DND-41 (cell line): ENCODE results near the gene OR8G1.

Experiments
- ATAC-seq: fragments of 200-7000 bp; cut with Tn5 transposase; 3 replicates; pipeline ENCODE4 v1.9.1; 2021; ENCODE audit warnings: low read depth; ENCODE audit not compliant: insufficient read depth
- DNase-seq: peaks from one replicate; pipeline ENCODE4 v3.0.0-alpha.2; 2020
- H2AFZ ChIP-seq: 2 replicates; pipeline ENCODE4 v1.6.0; 2012; ENCODE audit warnings: low read depth, low read length
- H3K27ac ChIP-seq: 2 replicates; pipeline ENCODE4 v1.5.1; 2012; ENCODE audit warnings: low read length, inconsistent platforms
- H3K27me3 ChIP-seq: fragments of 200-600 bp; sonication (generic); 2 replicates; pipeline ENCODE4 v1.6.0; 2012; ENCODE audit warnings: low read length, mild to moderate bottlenecking, inconsistent platforms; ENCODE audit not compliant: insufficient read depth, poor library complexity
- H3K36me3 ChIP-seq: 2 replicates; pipeline ENCODE4 v1.5.1; 2012; ENCODE audit warnings: low read length, inconsistent platforms; ENCODE audit not compliant: insufficient read depth
- H3K4me1 ChIP-seq: 2 replicates; pipeline ENCODE4 v1.5.1; 2012; ENCODE audit warnings: mild to moderate bottlenecking, low read length; ENCODE audit not compliant: insufficient read depth
- H3K4me2 ChIP-seq: 2 replicates; pipeline ENCODE4 v1.6.0; 2012; ENCODE audit warnings: mild to moderate bottlenecking, moderate library complexity, low read length, inconsistent platforms; ENCODE audit not compliant: insufficient read depth
- H3K4me3 ChIP-seq, 2 experiments: fragments of 200-600 bp in 1 of 2; shearing (Covaris generic) in 1 of 2; 2 replicates each; pipeline ENCODE4 v1.5.1; 2012 to 2016; ENCODE audit warnings: inconsistent platforms in 2 of 2, low read length in 2 of 2, mild to moderate bottlenecking in 2 of 2, low read depth in 1 of 2, moderate library complexity in 1 of 2
- H3K79me2 ChIP-seq: 2 replicates; pipeline ENCODE4 v1.6.0; 2012; ENCODE audit warnings: low read length, inconsistent platforms; ENCODE audit not compliant: insufficient read depth
- H3K9ac ChIP-seq: 2 replicates; pipeline ENCODE4 v1.6.0; 2012; ENCODE audit warnings: low read depth, mild to moderate bottlenecking, inconsistent platforms, low read length, moderate library complexity
- H3K9me3 ChIP-seq: 2 replicates; pipeline ENCODE4 v1.5.1; 2012; ENCODE audit warnings: low read length, moderate library complexity, mild to moderate bottlenecking, inconsistent platforms; ENCODE audit not compliant: insufficient read depth, severe bottlenecking
- H4K20me1 ChIP-seq: 2 replicates; pipeline ENCODE4 v1.6.0; 2012; ENCODE audit warnings: low read length; ENCODE audit not compliant: insufficient read depth
- EZH2 ChIP-seq: IDR thresholded peaks from 3 replicates; pipeline ENCODE4 v1.6.1; 2012; ENCODE audit warnings: borderline replicate concordance, low read depth, mild to moderate bottlenecking, moderate library complexity, low read length, inconsistent platforms; ENCODE audit not compliant: severe bottlenecking
- TF ChIP-seq, protein P1 (sequence below): IDR thresholded peaks from 2 replicates; pipeline ENCODE4 v1.5.1; 2012; ENCODE audit warnings: borderline replicate concordance, low read length, moderate library complexity, mild to moderate bottlenecking; ENCODE audit not compliant: poor library complexity, severe bottlenecking; ENCODE audit errors: extremely low read depth

The OR8G1 gene

DNA sequence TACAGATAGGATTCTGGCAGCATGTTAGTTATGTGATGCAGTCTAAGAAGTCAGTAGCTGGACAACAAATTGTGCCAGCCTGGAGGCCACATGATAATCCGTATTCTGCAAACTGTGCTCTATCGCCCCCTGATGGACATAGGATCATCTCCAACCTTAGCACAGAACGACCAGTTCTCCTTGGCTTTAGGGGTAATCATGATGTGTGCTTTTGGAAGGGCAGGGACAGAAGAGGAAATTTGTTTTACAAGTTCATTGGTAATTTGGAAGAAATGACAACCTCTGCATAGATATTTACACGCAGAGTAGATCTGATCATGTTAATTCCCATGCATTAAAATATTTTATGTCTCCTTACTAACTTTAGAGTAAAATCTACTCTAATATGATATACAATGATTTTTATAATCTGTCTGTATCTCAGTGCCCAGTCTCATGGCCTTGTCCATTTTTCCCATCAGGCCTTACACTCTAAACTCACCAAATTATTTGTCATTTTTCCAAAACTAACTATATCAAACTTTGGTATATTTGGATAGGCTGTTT lies 45.6 kb upstream of the OR8G1 start:
- no peaks in the 10 kb centered on the region for H3K36me3 ChIP-seq
- no peaks in the 10 kb centered on the region for H3K79me2 ChIP-seq
- no peak overlapping the region for H3K27ac ChIP-seq
- H3K27me3 ChIP-seq = peaks cover 10% of the 10 kb centered on the region
- peak; percentile 92 for ATAC-seq
- H3K9ac ChIP-seq = no peak overlapping the region
- H3K9me3 ChIP-seq = no peaks in the 10 kb centered on the region
- no peak overlapping the region for H3K4me2 ChIP-seq
- H3K4me3 ChIP-seq = no peak overlapping the region
- H4K20me1 ChIP-seq = no peaks in the 10 kb centered on the region
- DNase-seq = peak; percentile 54
- no peak overlapping the region for H2AFZ ChIP-seq
- no peaks in the 10 kb centered on the region for H3K4me1 ChIP-seq
- TF ChIP-seq, protein P1, sequence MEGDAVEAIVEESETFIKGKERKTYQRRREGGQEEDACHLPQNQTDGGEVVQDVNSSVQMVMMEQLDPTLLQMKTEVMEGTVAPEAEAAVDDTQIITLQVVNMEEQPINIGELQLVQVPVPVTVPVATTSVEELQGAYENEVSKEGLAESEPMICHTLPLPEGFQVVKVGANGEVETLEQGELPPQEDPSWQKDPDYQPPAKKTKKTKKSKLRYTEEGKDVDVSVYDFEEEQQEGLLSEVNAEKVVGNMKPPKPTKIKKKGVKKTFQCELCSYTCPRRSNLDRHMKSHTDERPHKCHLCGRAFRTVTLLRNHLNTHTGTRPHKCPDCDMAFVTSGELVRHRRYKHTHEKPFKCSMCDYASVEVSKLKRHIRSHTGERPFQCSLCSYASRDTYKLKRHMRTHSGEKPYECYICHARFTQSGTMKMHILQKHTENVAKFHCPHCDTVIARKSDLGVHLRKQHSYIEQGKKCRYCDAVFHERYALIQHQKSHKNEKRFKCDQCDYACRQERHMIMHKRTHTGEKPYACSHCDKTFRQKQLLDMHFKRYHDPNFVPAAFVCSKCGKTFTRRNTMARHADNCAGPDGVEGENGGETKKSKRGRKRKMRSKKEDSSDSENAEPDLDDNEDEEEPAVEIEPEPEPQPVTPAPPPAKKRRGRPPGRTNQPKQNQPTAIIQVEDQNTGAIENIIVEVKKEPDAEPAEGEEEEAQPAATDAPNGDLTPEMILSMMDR = peak; percentile 91
- TF ChIP-seq EZH2 = no peak

DNA sequence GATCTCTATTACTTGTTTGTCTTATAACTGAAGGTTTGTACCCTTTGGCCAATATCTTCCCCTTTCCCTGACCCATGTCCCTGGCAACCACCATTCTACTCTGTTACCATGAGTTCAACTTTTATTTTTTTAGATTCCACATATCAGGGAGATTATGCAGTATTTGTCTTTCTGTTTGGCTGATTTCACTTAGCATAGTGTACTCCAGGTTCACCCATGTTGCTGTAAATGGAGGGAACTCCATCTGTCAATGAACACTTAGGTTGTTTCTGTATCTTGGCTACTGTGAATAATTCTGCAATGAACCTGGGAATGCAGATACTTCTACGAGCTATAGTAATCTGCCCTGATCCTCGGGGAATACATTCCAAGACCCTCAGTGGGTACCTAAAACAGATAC lies 42.9 kb upstream of the OR8G1 start:
- Histone ChIP-seq H3K4me1 (no peaks in the 10 kb centered on the region), H3K36me3 (no peaks in the 10 kb centered on the region), H3K9me3 (no peaks in the 10 kb centered on the region), H3K4me3 (no peak overlapping the region), H2AFZ (no peak overlapping the region), H4K20me1 (no peaks in the 10 kb centered on the region), H3K79me2 (no peaks in the 10 kb centered on the region), H3K4me2 (no peak overlapping the region), H3K27ac (no peak overlapping the region), H3K27me3 (no peaks in the 10 kb centered on the region), H3K9ac (no peak overlapping the region)
- no peak for DNase-seq
- ATAC-seq = no peak
- TF ChIP-seq EZH2 = no peak
- TF ChIP-seq, protein P1 = no peak

DNA sequence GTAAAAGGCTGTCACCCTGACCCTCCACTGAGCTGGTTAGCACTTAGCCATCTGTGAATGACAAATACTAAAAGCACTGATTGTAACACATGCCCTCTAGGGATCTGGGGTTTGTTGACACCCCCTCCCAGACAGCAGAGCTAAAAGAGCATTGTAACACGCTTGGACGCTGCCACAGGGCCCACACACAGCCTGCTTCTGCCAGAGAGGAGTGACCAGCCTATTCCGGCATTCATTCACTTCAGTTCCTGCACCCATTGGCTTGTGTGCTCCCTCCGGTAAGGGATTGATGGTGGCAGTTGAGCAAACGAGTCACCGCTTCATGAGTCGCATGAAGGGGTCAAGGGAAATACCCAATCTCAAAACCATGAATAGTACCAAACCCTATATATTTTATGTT lies 42.0 kb upstream of the OR8G1 start:
- H3K9me3 ChIP-seq = no peaks in the 10 kb centered on the region
- DNase-seq = no peak
- no peaks in the 10 kb centered on the region for H3K36me3 ChIP-seq
- no peaks in the 10 kb centered on the region for H3K79me2 ChIP-seq
- H3K4me1 ChIP-seq = no peaks in the 10 kb centered on the region
- no peak overlapping the region for H3K27ac ChIP-seq
- H2AFZ ChIP-seq = no peak overlapping the region
- H4K20me1 ChIP-seq = no peaks in the 10 kb centered on the region
- H3K4me2 ChIP-seq = no peak overlapping the region
- ATAC-seq = no peak
- H3K9ac ChIP-seq = no peak overlapping the region
- no peak overlapping the region for H3K4me3 ChIP-seq
- TF ChIP-seq, protein P1 = no peak
- TF ChIP-seq EZH2 = no peak
- no peaks in the 10 kb centered on the region for H3K27me3 ChIP-seq

DNA sequence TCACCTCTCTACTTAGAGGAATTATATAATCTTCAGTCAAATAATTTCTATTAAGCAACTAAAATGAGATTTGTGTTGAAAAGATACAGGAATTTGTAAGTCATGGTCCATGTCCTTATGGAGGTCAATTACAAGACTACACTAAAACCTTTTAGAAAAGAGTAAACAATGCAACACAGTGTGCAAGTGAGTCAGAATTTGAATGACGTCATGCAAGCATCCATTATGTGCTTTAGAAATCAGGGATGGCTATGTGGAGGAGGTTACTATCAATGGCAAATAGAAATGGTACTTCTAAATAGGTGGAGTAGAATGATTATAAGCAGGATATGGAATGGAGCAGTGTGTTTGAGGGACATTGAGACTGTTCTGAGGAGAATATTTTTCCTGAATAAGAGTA lies 41.2 kb upstream of the OR8G1 start:
- no peak overlapping the region for H3K27ac ChIP-seq
- ATAC-seq (no peak), DNase-seq (no peak)
- TF ChIP-seq EZH2 = no peak
- TF ChIP-seq, protein P1 = no peak
- H3K9me3 ChIP-seq = no peaks in the 10 kb centered on the region
- H3K4me3 ChIP-seq = no peak overlapping the region
- H4K20me1 ChIP-seq = no peaks in the 10 kb centered on the region
- no peaks in the 10 kb centered on the region for H3K36me3 ChIP-seq
- H3K27me3 ChIP-seq = no peaks in the 10 kb centered on the region
- no peaks in the 10 kb centered on the region for H3K4me1 ChIP-seq
- no peak overlapping the region for H3K4me2 ChIP-seq
- no peaks in the 10 kb centered on the region for H3K79me2 ChIP-seq
- no peak overlapping the region for H3K9ac ChIP-seq
- no peak overlapping the region for H2AFZ ChIP-seq
